Testis (tissue), 3 donors: ENCODE measurements around the gene DENND1A. TPM values are rescaled to one million over a fixed set of nuclear protein-coding genes. Genes with fewer than 3 reads are reported as not detected.

Source experiments
- DNase-seq: peaks from one replicate; pipeline ENCODE4 v3.0.0-alpha.2; 2019
- H3K27ac ChIP-seq, 2 donors: fragments of 200-600 bp; sonication (generic); one replicate each; pipeline ENCODE4 v1.5.1; 2019
- H3K27me3 ChIP-seq: fragments of 200-600 bp; sonication (generic); one replicate; pipeline ENCODE4 v1.5.1; 2019
- H3K36me3 ChIP-seq: fragments of 200-600 bp; sonication (generic); one replicate; pipeline ENCODE4 v1.5.1; 2017; ENCODE audit warnings: low read depth; ENCODE audit errors: missing control alignments
- H3K4me1 ChIP-seq: fragments of 200-600 bp; sonication (generic); one replicate; pipeline ENCODE4 v1.5.1; 2019
- H3K4me3 ChIP-seq, 2 donors: fragments of 200-600 bp; sonication (generic); one replicate each; pipeline ENCODE4 v1.5.1; 2017 to 2019
- H3K9me3 ChIP-seq: fragments of 200-600 bp; sonication (generic); one replicate; pipeline ENCODE4 v1.5.1; 2017
- CTCF ChIP-seq, 3 experiments: fragments of 450-650 bp in 2 of 3; fragments of 200-600 bp in 1 of 3; sonication (generic) in 1 of 3; IDR thresholded peaks; one replicate each; pipeline ENCODE4 v1.5.1; 2016 to 2019; ENCODE audit warnings: antibody characterized with exemption in 3 of 3, mild to moderate bottlenecking in 2 of 3, moderate library complexity in 1 of 3
- POLR2A ChIP-seq: fragments of 450-650 bp; IDR thresholded peaks from one replicate; pipeline ENCODE4 v1.6.1; 2017; ENCODE audit warnings: antibody characterized with exemption, mild to moderate bottlenecking, moderate library complexity
- WGBS, 2 donors: methylation state at CpG; one replicate each; pipeline ENCODE4 v1.1.5; 2018; 5-methylcytosine and 5-hydroxymethylcytosine counted together
- intact Hi-C: fragments of 100-400 bp; cut with DNase I; formaldehyde crosslinking; loops from one replicate; pipeline ENCODE4 v1.15.1; 2023; ENCODE audit warnings: low total_unique reads
- polyA plus RNA-seq: library from polyadenylated mRNA; stranded (reverse); fragments of 350-450 nt; fragmentation: Illumina TruSeq; extraction: RNeasy Lipid Tissue Mini Kit (QIAGEN cat#74804); gene quantifications from one replicate; pipeline ENCODE4 v1.2.3, GENCODE V29; 2014; ENCODE audit warnings: low read depth, low replicate concordance; ENCODE audit not compliant: insufficient read depth
- total RNA-seq, 2 donors: library from RNA; depleted of rRNA; stranded (reverse); fragments of >200 nt; gene quantifications; one replicate each; pipeline ENCODE4 v1.2.3, GENCODE V29; 2016

The DENND1A gene
- total and polyA plus RNA-seq, 3 donors from 2014 or later, result 20.3 to 47.4 (median 44.9) TPM

- 83 to 92% methylated on average over 8 of the region's 8 CpGs for WGBS, 2 donors
- H3K36me3 ChIP-seq, result no peaks in the 10 kb centered on the region
- no peaks in the 10 kb centered on the region for H3K27me3 ChIP-seq
- intact Hi-C loops, result no loop called here
- H3K4me1 ChIP-seq, result no peaks in the 10 kb centered on the region
- TF ChIP-seq CTCF (IDR thresholded peaks at IDR 0.05), result no peak
- H3K27ac ChIP-seq, result no peak overlapping the region
- H3K9me3 ChIP-seq, result no peaks in the 10 kb centered on the region
- no peak for DNase-seq
- no peak overlapping the region for H3K4me3 ChIP-seq
These were observed 331.9 kb downstream of the DENND1A start for GRCh38 chr9:123597876-123598556.

GRCh38 chr9:123597048-123597447 lies 332.9 kb downstream of the DENND1A start:
- Histone ChIP-seq H3K9me3 (no peaks in the 10 kb centered on the region), H3K27me3 (no peaks in the 10 kb centered on the region), H3K36me3 (no peaks in the 10 kb centered on the region), H3K4me1 (no peaks in the 10 kb centered on the region), H3K4me3 (no peak overlapping the region), H3K27ac (no peak overlapping the region)
- 90 to 92% methylated on average over 4 of the region's 4 CpGs for WGBS, 2 donors
- no peak for DNase-seq
- TF ChIP-seq CTCF (IDR thresholded peaks at IDR 0.05), result no peak
- TF ChIP-seq POLR2A, result no peak
- intact Hi-C loops, result no loop called here

- no peak for DNase-seq
These were observed 338.6 kb downstream of the DENND1A start for GRCh38 chr9:123591283-123591682.

GRCh38 chr9:123590499-123590898 lies 339.4 kb downstream of the DENND1A start:
- TF ChIP-seq POLR2A (no peak), CTCF (IDR thresholded peaks at IDR 0.05) (no peak)
- Histone ChIP-seq H3K4me3 (no peak overlapping the region), H3K36me3 (no peaks in the 10 kb centered on the region), H3K27ac (no peak overlapping the region), H3K27me3 (no peaks in the 10 kb centered on the region), H3K9me3 (no peaks in the 10 kb centered on the region), H3K4me1 (no peaks in the 10 kb centered on the region)
- DNase-seq, result no peak
- 81 to 91% methylated on average over 3 of the region's 3 CpGs for WGBS, 2 donors
- intact Hi-C loops, result no loop called here

More at GRCh38 chr9:123591283-123591682, 338.6 kb downstream of the DENND1A start:
- H3K27ac ChIP-seq, result no peak overlapping the region
- no peaks in the 10 kb centered on the region for H3K36me3 ChIP-seq
- intact Hi-C loops, result no loop called here
- no peaks in the 10 kb centered on the region for H3K27me3 ChIP-seq
- H3K4me3 ChIP-seq, result no peak overlapping the region
- 86 to 97% methylated on average over 4 of the region's 4 CpGs for WGBS, 2 donors
- no peaks in the 10 kb centered on the region for H3K4me1 ChIP-seq
- TF ChIP-seq CTCF (IDR thresholded peaks at IDR 0.05) (no peak), POLR2A (no peak)
- H3K9me3 ChIP-seq, result no peaks in the 10 kb centered on the region
